GM12878 (cell line): ENCODE results near the gene MSLN.

Source experiments
- CTCF ChIP-seq, 3 experiments: IDR thresholded peaks in 2 of 3; conservative IDR thresholded peaks in 1 of 3; 2 replicates each; pipeline ENCODE4 v1.5.1; 2011; ENCODE audit warnings: low read depth in 3 of 3, low read length in 3 of 3, mild to moderate bottlenecking in 3 of 3, control low read depth in 2 of 3, moderate library complexity in 2 of 3, inconsistent platforms in 1 of 3, mixed read lengths in 1 of 3; ENCODE audit not compliant: control insufficient read depth in 2 of 3, insufficient read depth in 1 of 3; ENCODE audit errors: extremely low read depth in 1 of 3
- E2F4 ChIP-seq: IDR thresholded peaks from 2 replicates; pipeline ENCODE4 v1.6.1; 2012; ENCODE audit warnings: low read depth, low read length, improper control_type of control experiment
- IRF4 ChIP-seq: IDR thresholded peaks from 2 replicates; pipeline ENCODE4 v1.6.1; 2011; ENCODE audit warnings: low read depth, low read length
- MTA2 ChIP-seq: fragments of 450-650 bp; IDR thresholded peaks from 2 replicates; pipeline ENCODE4 v1.6.1; 2016; ENCODE audit warnings: low read depth, mild to moderate bottlenecking, moderate library complexity
- POLR2A ChIP-seq: IDR thresholded peaks from 2 replicates; pipeline ENCODE4 v1.6.1; 2011; ENCODE audit warnings: low read depth, mild to moderate bottlenecking, low read length
- TARDBP ChIP-seq: IDR thresholded peaks from 2 replicates; pipeline ENCODE4 v1.6.1; 2016; ENCODE audit warnings: borderline replicate concordance

GRCh38 chr16:711548-712320 lies 48.8 kb upstream of the MSLN start:
- TF ChIP-seq POLR2A (no peak), MTA2 (no peak), IRF4 (no peak), CTCF (IDR thresholded peaks at IDR 0.05 in 2 of 3, conservative IDR thresholded peaks at IDR 0.05 in 1 of 3; ENCODE audit: control insufficient read depth in 2 of 3, extremely low read depth in 1 of 3, insufficient read depth in 1 of 3, low read depth in 3 of 3, low read length in 3 of 3) (peak; percentile 79 to 98 (median 95)), E2F4 (no peak), TARDBP (no peak)
